NCI-H2081 (cell line): ENCODE data around the gene BABAM2.

Experiments used
- DNase-seq, 2 experiments: peaks; one replicate each; lab custom pipeline; 2025; lab: John Stamatoyannopoulos, UW

Gene BABAM2

DNA sequence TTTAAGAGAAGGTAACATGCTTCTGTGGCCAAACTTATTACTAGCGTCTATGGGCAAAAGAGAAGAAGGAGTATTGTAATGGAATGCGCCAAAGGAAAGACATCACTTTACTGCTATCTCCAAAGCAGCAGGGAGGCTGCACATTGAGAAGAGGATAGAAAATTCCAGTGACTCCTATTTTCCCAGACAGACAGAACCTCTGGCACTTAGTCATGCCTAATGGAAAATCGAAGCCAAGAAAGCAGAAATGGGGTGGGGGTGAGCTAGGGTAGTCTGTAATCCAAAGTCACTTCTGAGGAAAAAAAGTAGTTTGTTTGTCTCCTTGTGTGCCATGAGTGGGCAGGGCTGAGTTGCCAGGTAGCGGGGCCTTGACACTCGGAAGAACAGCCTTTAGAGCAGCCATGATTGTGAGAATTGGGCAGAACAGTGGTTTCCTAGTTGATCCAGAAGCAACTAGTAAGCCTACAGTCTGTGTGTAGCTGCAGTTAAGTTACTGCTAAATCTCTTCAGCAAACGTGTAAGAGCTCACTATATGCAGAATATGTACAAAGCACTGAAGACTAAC is 422.8 kb downstream of the BABAM2 start:
- DNase-seq: no peak

DNA sequence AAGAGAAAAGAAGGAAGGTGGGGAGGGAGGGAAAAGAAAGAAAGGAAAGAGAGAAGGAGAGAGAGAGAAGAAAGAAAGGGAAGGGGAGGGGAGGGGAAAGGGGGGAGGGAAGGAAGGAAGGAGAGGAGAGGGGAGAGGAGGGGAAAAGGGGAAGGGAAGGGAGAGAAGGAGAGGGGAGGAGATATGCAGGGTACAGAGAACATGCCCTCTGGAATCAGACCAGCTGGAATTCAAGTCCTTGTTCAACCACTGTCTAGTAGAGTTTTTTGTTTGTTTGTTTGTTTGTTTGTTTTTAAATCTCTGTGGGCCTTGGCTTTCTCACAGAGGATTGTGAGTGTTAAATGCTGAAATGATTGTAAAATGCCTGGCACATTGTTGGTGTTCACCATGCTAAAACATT is 424.4 kb downstream of the BABAM2 start:
- DNase-seq: no peak

DNA sequence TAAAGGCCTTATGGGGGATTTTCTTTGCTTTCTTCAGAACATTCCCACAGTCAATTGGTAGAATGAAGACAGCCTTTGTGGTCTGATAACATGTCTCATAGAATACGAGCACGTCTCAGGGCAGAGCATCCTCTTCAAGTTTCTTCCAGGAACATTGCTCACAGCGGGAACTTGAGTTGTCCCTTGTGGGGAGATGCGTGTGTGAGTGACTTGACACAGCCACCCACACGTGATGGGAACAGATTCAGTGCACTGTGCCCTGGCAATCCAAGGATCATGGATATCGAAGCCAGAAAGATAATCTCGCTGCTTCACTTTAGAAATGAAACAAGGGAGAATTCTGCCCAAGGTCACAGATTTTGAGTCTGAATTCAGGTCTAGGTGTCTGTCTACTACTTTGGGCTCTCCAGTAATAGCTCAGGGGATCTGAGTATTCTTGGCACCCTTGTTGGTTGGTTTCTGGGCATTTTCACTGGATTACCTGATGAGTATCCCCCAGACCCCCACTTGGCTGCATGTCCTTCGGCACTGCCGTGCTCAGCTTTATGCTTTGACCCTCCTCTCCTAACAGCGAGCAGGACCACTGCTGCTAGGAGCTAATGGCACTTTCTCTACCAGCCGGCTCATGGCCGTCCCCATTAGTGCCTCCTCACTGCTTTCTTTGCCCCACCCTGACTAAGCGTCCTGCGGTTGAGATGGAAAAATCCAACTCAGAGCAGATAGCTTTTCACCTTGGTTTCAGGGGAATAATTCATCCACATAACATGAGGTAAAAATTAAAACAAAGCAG is 426.2 kb downstream of the BABAM2 start:
- DNase-seq: no peak

DNA sequence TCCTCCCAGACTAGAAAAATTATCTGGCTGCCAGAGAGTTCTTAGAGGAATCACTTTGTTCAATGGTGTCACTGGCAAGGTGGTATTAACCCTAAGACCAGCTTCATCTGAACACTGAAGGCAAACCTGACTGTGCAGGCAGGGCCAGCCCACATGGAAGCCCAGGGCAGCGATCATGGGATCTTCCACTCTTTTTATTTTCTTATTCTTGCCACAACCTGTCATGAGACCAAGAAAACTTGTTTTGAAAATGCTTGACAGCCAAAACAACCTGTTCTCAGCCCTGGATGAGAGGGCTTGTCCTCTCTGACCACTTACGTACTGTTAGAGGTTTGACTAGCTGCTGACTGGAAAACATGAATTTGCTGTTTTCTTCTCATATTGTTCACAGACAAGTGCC is 426.9 kb downstream of the BABAM2 start:
- no peak for DNase-seq

DNA sequence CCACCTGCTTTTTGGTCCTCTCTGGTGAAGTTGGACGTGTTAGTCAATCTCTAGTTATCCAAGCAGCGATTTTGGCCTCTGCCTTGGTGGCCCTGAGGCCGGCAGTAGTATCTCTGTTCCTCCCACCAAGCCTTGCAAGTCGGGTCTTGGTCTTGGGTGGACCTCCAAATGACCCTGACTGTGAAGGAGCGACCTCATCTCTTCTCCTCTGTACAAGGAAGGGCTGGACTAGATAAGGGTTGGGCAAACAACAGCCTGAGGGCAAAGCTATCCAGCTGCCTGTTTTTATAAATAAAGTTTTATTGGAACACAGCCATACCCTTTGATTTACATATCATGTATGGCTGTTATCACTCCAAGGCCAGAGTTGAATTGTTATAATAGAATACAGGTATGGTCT is 427.5 kb downstream of the BABAM2 start:
- no peak for DNase-seq

DNA sequence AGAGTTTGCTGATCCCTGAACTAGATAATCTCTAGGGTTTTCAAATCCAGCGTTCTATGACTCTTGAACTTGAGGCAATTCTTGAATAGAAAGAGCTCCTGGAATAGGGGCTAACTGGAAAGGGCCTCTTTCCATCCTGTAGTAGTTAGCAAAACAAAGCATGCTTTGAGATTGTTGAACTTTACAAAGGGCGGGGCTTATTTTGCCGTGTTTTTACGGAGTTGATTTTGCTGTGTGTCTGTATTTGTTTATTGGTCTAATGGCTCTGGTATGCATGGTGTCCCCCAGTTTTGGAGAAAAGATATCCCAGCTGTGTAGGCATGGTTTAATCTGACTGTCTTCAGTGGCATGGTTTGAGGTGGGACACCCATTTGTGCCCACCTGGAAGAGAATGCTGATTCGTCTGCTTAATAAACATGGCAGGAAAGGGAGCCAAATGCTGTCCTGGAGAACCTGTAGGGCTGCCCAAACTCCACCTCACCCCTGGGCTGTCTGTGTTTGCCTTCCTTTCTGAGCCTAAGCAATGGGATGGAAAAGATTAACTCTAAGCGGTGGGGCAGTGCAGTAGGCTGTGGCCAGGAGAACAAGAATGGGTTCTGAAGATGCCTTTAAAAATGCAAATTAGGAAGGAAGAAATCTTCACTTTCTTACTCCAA is 428.1 kb downstream of the BABAM2 start:
- no peak for DNase-seq

DNA sequence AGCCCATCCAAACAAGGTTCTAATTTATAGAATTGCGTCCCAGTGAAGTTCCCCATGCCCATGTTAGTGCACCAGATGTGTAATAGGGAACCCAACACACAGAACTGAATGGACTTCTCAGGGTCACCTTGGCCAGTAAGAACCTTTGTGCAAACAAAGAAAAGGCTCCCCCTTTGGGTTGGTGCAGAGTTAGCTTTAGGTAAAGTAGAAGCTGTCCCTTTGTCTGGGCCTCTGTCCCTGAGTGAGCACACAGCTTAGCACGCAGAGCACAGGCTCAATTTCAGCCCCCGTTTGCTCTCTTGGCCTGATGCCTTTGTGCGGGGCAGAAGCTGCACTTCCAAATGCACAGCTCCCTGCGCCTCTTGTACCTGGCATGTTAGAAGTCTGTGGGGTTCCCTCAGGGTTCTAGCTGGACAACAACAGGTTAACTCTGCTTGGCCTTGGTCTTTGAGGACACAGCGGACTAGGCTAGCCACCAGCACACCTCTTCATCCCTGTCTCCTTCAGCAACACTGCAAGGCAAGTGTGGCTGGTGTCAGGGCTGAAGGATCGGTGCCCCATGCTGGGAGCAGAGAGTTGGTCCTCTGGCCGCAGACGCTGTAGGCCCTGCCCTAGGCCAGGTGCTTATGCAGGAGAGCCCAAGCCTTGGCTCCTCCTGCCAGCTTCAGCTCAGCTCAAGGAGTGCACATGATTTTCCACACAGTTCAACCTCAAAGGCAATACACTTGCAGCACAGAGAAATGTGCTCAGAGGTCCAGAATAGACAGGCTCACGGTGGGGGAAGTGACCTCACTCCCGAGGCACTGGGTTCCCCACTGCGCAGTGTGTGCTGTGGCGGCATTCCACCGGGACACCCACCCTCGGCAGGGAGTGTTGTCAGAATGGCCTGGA is 428.8 kb downstream of the BABAM2 start:
- no peak for DNase-seq

DNA sequence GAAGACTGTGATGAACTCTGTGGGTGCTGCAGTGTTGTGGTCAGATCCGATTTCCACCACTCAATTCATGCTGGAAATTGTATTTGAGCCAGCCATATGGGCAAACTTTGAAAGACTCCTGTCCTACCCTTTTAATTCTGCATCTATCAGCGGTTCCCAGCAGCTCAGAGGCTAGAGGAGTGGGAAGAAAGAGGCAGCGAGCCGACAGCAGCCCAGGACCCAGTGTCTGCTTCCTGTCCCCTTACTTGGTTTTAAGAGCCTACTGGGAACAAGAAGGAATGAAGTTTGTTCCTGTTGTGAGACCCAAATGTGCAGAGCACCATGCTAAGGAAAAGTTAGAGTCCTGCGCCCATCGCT is 429.5 kb downstream of the BABAM2 start:
- DNase-seq: no peak

DNA sequence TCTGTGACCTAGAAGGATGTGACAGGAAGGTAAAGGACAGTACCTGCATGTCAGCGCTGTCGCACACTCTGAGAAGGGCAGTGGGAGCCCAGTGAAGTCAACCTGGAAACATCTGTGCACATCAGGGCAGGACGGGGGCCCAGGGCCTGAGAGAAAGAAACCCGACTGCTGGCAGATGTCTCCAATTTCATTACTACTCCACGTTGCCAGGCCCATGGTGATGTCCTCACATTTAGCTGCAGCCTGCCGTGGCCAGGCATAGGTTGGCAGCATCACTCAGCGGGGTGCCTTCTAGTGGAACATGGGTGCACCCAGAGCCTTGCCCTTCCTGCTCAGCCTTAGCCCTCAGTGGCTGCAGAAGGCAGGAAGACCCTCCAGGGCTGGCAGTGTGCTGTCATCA is 429.8 kb downstream of the BABAM2 start:
- no peak for DNase-seq

DNA sequence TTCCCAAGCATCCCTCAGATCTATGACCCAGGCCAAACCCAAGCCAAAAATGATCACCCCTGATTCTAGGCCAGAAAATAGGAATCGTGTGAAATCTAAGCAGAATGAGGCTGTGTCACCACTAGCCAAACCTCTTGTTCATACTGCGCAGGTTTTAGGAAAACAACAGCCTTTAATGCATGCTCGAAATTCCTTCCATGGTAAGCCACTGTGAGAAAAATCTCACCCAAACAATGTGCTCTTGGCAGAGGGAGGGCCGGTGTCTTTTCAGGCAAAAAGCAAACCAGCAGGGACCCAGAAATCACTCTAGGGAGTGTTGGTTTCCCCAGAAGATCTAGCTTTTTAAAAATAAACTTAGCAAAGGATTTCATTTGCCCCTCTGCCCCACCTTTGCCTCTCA is 430.9 kb downstream of the BABAM2 start:
- no peak for DNase-seq

DNA sequence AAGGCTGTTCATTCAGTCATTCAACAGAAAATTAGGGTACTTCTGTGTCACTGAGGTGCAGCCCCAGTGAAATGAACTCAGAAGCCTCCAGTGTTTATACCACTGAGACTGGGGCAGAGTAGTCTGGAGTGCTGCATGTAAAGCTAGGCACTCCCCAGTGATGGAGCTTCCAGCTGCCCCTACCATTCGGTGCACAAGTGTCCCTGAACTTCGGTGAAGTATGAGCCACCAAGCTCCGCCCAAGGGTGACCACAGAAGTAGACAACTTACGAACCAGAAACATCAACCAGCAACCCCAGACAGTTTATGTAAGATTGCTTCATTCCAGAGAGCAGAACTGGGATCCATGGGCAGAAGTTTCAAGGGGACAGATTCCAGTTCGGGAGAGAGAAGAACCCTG is 431.5 kb downstream of the BABAM2 start:
- DNase-seq: no peak

DNA sequence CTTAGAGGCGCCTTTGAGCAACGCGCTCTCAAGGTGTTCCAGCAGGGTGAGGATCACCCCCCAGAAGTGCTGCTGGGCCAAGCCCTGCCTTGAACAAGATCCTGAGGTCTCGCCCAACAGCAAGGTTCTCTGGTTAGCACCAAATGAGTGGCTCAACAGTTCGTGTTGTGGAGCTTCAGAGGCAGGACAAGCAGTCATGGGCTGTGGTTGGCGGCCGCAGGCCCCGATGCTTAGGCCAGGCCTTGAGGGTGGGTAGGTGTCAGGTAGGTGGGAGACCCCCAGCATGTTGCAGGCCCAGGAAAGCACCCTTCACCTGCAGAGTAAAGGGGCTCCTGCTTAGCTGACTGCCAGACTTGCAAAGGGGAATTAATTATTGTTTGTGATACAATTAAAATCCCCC is 431.9 kb downstream of the BABAM2 start:
- DNase-seq: no peak

DNA sequence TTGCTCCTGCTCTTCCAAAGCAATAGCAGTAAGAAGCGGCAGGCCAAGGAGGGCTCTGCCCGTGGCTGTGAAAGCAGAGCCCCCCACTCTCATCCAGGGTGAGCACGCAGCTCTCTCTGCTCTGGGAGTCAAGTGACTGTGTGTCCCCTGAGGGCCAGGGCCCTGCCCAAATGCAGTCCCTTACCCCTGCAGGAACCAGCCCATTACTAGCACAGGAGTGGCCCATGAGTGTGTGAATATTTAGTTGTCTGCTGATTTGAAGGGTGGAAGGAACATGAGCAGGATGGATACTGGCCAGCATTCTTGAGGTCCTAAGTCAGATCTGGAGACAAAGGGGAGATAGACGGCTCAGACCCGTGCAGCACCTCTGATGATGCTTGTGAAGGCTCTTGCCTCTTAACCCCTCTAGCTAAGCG is 432.5 kb downstream of the BABAM2 start:
- DNase-seq: no peak

DNA sequence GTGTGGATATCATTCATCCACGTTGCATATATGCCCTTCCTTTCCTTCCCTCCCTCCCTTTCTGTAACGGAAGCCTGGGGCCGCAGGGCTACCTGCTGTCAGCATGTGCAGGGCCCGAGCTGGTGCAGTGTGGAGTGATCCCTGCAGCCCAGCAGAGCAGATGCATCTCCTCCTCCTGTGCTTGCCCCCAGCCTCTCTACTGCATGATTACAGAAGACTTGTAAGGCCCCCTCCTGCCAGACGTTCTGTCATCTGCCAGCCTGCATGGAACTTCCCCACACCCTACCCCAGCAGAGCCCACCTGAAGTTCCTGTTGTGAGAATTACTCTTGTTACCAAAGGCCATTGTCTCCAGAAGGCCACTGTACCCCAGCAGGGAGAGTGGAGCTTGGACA is 434.6 kb downstream of the BABAM2 start:
- no peak for DNase-seq

DNA sequence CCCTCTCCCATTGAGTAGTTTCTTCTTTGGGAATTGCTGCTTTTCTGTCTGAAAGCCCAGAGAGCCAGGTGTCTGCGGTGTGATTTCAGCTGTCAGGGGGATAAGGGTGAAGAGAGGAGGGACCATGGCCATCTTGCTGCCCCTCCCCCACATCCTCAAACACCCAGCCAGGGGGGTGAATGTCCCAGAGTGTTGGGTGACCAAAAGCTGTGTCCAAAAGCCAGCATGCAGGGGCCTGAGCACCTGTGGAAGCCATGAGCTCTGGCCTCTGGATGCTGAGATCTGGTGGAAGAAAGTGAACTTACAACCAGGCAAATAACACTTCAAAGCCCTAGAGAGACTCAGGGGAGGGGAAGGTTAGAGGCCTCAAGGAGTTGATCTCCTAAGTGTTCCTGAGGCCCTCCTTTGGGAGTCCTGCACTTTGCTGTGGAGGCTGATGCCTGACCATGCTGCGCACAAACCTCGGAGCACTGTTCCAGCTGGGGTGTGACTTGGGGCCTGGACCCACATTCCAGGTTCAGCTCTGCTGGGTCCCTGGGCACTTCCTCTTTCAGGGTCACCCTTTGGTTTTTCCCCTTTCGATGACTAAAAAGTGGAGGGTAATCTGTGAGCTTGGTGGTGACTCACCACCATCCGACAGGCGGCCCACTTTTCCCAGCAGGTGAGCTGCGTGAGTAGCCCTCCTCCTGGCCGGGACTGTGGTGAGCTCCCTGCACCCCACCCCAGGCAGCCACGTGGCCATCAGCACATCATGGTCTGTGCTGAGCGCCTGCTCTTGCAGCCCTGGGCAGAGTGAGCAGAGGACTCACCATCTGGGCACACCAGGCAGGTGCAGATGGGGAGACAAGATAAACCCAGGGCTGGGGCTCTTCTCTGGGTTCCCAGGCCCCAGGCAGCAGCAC is 435.3 kb downstream of the BABAM2 start:
- no peak for DNase-seq

DNA sequence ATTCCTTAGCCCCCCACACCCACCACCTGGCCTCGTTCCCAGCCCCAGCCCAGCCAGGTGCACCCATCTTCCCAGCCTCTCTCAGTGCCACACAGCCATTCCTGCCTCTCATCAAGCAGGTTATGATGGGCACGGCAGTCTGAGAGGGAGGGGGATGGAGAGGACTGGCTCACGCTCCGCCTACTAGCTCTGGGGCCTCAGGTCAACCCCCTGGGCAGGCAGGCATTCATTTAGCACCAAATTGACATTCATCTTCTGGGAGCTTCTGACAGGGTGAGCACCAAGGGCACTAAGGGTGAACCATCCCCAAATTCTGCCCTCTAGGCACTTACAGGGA is 435.9 kb downstream of the BABAM2 start:
- DNase-seq: no peak

DNA sequence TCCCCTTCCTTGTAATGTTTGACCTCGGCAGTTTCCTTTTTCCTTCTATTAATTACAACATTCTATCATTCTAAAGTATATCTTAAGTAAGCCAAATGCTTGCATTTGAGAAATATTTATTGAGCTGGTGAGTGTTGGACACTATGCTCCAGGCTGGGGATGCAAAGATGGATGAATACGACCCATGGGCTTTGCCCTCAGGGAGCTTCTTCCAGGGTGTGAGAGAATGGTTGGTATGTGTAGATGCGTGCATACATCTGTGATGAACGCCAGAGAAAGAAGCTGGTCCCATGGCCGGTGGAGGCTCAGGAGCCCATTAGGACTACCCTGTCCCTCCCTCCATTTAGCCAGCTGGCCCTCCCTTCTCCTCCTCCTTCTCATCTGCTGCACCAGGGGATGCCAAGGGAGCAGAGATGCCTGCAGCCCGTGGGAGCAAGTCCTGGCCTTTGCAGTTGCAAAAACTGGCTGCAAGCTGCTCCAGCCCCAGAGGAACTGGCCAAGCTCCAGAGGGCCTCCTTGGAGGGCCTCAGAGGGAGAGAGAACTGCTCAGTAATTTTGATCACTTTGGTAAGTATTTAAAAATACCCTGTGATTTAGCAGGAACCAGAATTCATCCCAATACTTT is 436.5 kb downstream of the BABAM2 start:
- DNase-seq: no peak

DNA sequence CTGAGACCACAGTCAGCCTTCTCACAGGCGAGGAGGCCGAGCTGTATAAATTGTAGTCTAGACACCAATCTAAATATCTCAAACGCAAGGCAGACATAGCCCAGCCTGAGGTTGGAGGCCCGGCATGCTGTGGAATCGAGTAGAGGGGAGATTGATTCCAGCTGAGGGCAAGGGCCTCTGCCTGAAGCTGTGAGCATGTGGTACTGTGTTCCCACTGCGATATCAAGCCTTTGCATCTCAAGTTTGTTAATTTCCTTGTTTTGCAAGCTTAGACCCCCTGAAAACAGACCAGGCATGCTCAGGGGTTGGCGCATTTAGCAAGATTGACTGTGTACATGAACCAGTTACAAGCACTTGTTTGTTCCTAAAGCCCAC is 437.0 kb downstream of the BABAM2 start:
- no peak for DNase-seq

DNA sequence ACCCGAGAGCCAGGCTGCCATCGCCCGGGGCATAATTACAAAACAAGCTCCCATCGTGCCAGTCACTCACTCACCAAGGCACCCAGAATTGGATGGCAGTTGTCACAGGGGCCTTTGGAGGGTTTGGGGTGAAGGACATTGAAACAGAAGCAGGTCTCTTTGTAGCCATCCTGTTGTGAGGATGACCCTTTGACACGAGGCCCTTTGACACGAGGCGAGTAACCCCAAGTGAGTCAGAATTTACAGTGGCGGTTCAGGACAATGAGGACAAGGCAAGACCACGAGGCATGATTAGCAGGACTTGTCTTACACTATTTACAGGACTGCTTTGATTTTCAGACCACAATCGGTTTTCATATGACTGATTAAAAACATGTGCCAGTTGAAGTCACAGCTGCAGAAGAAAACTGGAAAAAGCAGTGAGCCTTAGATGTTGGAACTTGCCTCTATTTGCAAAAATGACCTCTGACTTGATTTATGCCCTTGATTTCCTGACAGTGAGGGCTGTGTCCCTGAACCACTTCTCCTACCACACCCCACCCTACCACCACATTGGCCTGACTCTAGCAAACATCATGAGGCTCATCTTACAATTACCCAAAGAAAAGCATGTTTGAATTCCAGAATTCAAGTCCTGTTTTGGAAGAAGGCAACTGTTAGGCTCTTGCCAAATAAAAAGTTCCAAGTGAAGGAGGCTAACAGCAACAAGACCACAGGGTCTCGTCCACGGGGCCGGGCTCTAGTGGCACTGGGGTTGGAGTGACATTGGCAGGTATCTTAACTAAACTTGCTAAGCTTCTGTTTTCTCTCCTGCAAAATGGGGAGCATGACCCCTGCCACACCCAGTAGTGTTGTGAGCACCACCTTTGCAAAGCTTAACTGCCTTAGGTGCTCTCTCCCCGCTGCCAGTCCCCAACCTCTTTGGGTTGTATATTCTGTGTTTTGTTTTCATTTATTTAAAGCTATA is 437.7 kb downstream of the BABAM2 start:
- no peak for DNase-seq

DNA sequence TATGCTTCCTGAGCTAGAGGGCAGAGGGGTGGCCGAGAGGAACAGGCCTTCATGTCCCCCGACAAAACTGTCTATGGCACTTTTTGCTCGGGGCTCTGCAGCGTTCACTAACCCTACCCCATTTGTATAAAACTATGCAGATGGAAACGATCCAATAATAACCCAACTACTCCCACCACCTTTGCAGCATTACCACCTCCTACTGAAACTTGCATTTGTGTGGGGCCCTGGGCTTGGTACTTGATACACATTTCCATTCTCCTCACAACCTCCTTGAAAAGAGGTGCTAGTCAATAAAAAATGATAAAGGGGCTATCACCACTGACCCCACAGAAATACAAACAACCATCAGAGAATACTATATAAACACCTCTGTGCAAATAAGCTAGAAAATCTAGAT is 438.7 kb downstream of the BABAM2 start:
- no peak for DNase-seq
